D721Med (cell line): ENCODE measurements around the gene DUSP8.

ENCODE experiments used
- DNase-seq: peaks from one replicate; pipeline ENCODE4 v3.0.0; 2011; ENCODE audit warnings: low spot score; ENCODE audit not compliant: insufficient read length
- FAIRE-seq: peaks from 2 replicates; lab custom pipeline; 2011; peaks lifted over from hg19 to GRCh38; lab: Jason Lieb, UNC
- TF ChIP-seq, protein P1 (sequence below): IDR thresholded peaks from 2 replicates; pipeline ENCODE4 v1.5.1; 2012; ENCODE audit warnings: mild to moderate bottlenecking, control low read depth; ENCODE audit not compliant: insufficient read depth; ENCODE audit errors: missing control alignments

DUSP8 gene

DNA sequence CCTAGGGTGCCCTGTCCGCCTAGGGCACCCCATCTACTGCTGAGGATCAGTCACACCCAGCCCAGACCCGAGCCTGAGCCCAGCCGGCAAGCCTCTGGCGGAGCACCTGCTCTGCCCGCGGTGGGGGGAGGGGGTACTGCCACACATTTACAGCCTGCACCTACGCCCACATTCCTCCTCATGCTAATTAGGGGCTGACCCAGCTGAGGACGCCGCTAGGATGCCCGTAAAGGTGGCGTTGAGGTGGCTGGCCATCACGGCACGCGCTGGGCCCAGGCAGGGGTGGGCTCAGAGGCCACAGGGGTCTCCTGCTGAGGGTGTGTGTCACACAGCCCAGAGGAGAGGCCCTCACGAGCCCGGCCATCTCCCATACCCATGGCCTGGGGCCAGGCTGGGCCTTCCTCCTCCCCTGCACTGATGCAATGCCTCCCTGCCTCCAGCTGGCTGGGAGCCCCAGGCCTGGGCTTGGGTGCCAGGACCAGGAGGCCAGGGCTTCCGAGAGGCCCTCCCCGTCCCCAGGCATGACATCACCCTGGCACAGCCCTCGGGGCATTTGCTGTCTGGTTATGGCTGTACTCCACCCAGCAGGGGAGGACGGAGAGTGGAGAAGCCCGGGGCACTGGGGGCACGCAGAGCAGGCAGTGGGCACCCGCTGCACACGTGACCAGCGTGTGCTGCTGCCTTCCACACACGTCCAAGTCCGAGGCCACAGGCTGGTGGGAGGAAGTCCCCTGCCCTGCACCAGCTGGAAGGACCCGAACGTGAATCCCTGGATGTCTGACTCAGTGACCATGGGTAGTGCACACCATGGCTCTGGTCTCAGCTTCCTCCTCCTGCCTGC, 12.7 kb downstream of the DUSP8 start:
- DNase-seq (no peak), FAIRE-seq (no peak)
- TF ChIP-seq, protein P1, sequence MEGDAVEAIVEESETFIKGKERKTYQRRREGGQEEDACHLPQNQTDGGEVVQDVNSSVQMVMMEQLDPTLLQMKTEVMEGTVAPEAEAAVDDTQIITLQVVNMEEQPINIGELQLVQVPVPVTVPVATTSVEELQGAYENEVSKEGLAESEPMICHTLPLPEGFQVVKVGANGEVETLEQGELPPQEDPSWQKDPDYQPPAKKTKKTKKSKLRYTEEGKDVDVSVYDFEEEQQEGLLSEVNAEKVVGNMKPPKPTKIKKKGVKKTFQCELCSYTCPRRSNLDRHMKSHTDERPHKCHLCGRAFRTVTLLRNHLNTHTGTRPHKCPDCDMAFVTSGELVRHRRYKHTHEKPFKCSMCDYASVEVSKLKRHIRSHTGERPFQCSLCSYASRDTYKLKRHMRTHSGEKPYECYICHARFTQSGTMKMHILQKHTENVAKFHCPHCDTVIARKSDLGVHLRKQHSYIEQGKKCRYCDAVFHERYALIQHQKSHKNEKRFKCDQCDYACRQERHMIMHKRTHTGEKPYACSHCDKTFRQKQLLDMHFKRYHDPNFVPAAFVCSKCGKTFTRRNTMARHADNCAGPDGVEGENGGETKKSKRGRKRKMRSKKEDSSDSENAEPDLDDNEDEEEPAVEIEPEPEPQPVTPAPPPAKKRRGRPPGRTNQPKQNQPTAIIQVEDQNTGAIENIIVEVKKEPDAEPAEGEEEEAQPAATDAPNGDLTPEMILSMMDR = no peak

DNA sequence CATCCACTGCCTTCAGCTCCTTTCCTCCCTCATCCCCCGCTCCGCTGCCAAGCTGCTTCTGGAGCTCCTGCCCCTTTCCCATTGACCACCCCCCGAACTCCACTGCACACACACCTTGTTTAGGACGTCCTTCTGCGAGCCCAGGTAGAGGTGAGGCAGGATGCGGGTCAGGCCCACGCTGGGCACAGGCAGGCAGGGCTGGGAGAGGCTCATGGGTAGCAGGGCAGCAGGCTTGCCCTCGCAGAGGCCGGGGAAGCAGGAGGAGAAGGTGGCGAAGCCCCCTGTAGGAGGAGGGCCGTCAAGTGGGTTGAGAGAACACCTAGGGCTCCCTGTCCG, 13.3 kb downstream of the DUSP8 start:
- DNase-seq (no peak), FAIRE-seq (no peak)
- TF ChIP-seq, protein P1 = no peak

DNA sequence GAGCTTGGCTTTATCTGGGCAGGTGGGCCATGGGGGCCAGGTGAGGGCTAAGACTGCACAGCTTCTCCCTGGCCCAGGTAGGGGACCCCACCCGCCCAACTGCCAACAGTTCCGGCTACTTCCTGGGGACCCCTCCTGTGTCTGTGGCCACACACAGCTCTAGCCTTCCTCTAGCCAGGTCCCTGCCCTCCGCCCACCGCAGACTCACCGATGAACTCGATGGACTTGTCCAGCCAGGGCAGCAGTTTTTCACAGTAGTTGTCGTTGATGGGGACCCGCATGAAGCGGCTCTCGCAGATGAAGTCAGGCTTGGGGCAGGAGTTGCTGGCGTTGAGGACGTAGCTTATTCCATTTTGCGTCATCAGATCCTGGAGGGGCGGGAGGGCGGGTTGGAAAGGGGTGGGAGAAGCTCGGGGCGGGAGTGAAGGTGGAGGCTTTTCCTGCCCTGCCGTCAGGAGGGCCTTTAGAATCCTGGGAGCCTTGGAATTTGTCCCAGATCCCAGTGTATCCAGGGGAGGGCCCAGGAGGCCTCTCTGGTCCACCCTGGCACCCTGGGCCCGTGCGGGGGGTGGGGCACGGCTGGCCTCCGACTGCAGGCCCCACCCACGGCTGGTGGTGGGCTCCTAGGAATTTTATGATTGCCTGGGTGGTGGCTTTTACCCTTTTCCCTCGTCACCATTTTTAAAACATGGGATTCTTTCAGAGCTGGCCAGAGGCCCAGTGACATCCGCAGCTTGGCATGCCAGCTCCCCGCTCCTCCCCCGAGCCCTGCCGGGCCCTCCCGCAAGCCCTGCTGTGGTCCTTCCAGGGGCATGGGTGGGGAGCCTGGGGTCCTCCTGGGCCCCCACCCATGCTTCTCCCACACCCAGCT, 13.9 kb downstream of the DUSP8 start:
- DNase-seq = no peak
- no peak for FAIRE-seq
- TF ChIP-seq, protein P1 = no peak

DNA sequence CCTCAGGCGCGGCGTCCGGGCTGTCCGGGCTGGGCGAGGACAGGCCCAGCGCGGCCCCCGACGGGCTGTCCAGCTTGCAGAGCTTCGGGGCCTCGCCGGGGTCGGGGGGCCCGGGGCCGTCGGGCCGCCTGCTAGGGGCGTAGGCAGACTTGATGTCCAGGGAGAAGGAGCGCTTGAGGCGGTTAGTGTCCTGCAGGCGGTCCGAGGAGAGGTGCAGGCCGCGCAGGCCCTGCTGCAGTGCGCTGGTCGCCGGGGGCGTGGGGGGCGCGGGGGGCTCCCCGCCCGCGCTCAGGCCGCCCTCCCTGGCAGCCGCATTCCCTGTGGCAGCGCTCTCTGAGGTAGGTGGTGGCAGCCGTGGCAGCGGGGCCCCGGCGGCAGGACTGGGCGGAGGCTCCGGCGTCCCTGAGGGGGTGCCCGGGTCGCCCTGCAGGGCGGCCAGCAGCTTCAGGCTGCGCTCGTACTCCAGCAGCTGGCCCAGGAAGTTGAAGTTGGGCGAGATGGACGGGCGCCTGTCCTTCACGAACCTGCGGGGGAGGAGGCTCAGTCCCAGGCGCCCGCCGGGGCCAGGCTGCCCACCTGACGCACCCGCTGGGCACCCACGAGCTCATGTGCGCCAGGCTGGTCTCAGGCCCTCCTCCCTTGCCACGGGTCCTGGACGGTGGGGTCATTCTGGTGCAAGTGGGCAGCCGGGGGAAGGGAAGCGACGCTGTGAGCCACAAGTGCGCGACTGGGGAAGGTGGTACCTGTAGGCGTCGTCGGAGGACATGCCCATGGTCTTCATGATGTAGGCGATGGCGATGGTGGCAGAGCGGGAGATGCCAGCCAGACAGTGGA, 14.8 kb downstream of the DUSP8 start:
- DNase-seq (no peak), FAIRE-seq (no peak)
- TF ChIP-seq, protein P1 = no peak

DNA sequence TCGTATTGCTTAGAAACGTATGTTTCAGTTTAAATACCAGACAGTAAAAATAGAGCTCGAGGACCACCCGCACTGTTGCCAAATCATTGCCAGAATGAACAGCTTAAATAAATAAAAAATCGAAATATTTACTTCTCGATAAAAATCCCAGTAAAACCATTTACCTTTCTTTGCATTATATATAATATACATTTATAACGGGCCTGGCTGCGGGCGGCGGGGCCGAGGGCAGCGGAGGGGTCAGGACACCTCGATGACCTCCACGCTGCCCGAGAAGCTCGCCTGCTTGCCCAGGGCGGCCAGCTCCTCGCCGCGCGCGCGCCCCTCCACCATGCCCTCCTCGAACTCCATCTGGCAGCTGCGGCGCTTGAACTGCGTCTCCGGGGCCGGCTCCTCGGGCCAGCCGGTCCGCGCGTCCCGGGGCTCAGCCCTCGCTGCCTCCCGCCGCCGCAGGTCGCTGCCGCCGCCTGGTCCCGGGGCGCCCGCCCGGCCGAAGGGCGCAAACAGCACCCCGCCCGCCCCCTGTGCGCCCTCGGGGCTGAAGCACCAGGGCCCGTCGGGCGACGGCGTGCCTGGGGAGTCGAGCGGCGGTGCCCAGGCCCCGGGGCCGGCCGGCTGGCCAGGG, 15.7 kb downstream of the DUSP8 start:
- TF ChIP-seq, protein P1 = no peak
- DNase-seq = no peak
- no peak for FAIRE-seq

DNA sequence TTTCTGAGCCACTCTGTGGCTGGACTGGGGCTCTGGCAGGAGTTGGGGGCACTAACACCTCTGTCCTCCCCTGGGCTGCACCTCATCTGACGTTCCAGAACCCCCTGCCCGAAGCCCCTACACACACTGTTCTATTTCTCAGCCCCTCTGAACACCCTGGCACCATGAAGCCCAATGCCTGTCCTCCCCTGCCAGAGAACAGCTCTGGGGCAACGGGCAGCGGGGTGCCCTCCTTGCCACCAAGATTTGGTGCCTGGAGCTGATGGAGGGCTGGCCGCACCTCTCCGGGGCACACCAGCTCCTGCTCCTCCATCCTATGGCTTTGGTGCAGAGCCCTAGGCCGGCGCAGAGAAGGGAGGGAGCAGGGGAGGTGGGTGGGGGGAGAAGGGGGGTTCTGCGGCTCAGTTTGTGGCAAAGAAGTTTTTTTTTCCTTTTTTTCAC, 16.3 kb downstream of the DUSP8 start:
- TF ChIP-seq, protein P1 = no peak
- FAIRE-seq (no peak), DNase-seq (no peak)
